B cell (primary cell): ENCODE measurements around the gene UBR4. TPM values are rescaled to one million over a fixed set of nuclear protein-coding genes. Genes with fewer than 3 reads are reported as not detected.

Experiments
- ATAC-seq: fragments of 200-7000 bp; cut with Tn5 transposase; one replicate; pipeline ENCODE4 v1.10.0; 2021; ENCODE audit warnings: low read depth, mild to moderate bottlenecking, moderate number of reproducible peaks, moderate library complexity
- CTCF ChIA-PET: fragments of 350-600 bp; sonication (Branson Sonifier 250); formaldehyde crosslinking; loops from one replicate; lab custom pipeline; 2021; ENCODE audit warnings: antibody characterized with exemption, inconsistent platforms; lab: Charles Lee
- POLR2A ChIA-PET: fragments of 350-600 bp; sonication (Branson Sonifier 250); formaldehyde crosslinking; loops from one replicate; lab custom pipeline; 2021; ENCODE audit warnings: antibody characterized with exemption; lab: Charles Lee
- DNase-seq: peaks from one replicate; pipeline ENCODE4 v3.0.0; 2013
- H2AFZ ChIP-seq: 2 replicates; pipeline ENCODE4 v1.6.1; 2012; ENCODE audit warnings: mild to moderate bottlenecking, low read depth, low read length; ENCODE audit not compliant: insufficient read depth, poor library complexity, severe bottlenecking
- H3K27ac ChIP-seq, 2 donors: 1 replicate in 1 of 2; 2 replicates in 1 of 2; pipeline ENCODE4 v1.5.1; 2012 to 2013; ENCODE audit warnings: low read length in 2 of 2, mild to moderate bottlenecking in 2 of 2, moderate library complexity in 1 of 2
- H3K27me3 ChIP-seq, 4 experiments: fragments of 200-600 bp in 1 of 4; sonication (generic) in 1 of 4; replicated peaks in 1 of 4; 1 replicate in 2 of 4; 2 replicates in 2 of 4; pipeline versions ENCODE4 v1.6.1 to v1.7.0; 2013 to 2016; ENCODE audit warnings: low read length in 3 of 4, mild to moderate bottlenecking in 2 of 4, mixed read lengths in 1 of 4, moderate library complexity in 1 of 4; ENCODE audit not compliant: insufficient read depth in 4 of 4, control insufficient read depth in 3 of 4; ENCODE audit errors: control extremely low read depth in 1 of 4
- H3K36me3 ChIP-seq, 2 experiments: replicated peaks in 1 of 2; 1 replicate in 1 of 2; 2 replicates in 1 of 2; pipeline versions ENCODE4 v1.6.1 to v1.7.1; 2013; ENCODE audit warnings: low read length in 1 of 2; ENCODE audit not compliant: insufficient read depth in 2 of 2, control insufficient read depth in 1 of 2; ENCODE audit errors: control extremely low read depth in 1 of 2, extremely low read depth in 1 of 2
- H3K4me1 ChIP-seq, 2 donors: fragments of 200-600 bp in 1 of 2; sonication (generic) in 1 of 2; 1 replicate in 1 of 2; 2 replicates in 1 of 2; pipeline versions ENCODE4 v1.5.1 to v1.6.1; 2013 to 2017; ENCODE audit warnings: low read length in 2 of 2; ENCODE audit not compliant: control insufficient read depth in 2 of 2, insufficient read depth in 2 of 2
- H3K4me2 ChIP-seq: replicated peaks from 2 replicates; pipeline ENCODE3; 2012; ENCODE audit warnings: mild to moderate bottlenecking, low read depth, low read length; ENCODE audit not compliant: poor library complexity, severe bottlenecking
- H3K4me3 ChIP-seq, 5 experiments: fragments of 200-600 bp in 1 of 5; sonication (generic) in 1 of 5; 1 replicate in 3 of 5; 2 replicates in 2 of 5; pipeline versions ENCODE4 v1.5.1 to v1.7.0; 2011 to 2016; ENCODE audit warnings: low read length in 4 of 5, mild to moderate bottlenecking in 4 of 5, low read depth in 2 of 5, control low read depth in 1 of 5, moderate library complexity in 1 of 5; ENCODE audit not compliant: insufficient read depth in 1 of 5; ENCODE audit errors: control extremely low read depth in 1 of 5, extremely low read depth in 1 of 5
- H3K79me2 ChIP-seq: fragments of 200-600 bp; sonication (generic); one replicate; pipeline ENCODE4 v1.6.0; 2016; ENCODE audit warnings: low read length; ENCODE audit not compliant: control insufficient read depth, insufficient read depth
- H3K9ac ChIP-seq: fragments of 200-600 bp; sonication (generic); 2 replicates; pipeline ENCODE4 v1.6.1; 2017; ENCODE audit warnings: mild to moderate bottlenecking, low read length, moderate library complexity
- H3K9me3 ChIP-seq, 3 donors: one replicate each; pipeline versions ENCODE4 v1.6.1 to v1.7.1; 2013; ENCODE audit warnings: low read length in 2 of 3; ENCODE audit not compliant: control insufficient read depth in 2 of 3, insufficient read depth in 1 of 3; ENCODE audit errors: control extremely low read depth in 1 of 3
- H4K20me1 ChIP-seq: 2 replicates; pipeline ENCODE4 v1.6.0; 2012; ENCODE audit warnings: mild to moderate bottlenecking, low read length; ENCODE audit not compliant: insufficient read depth, control insufficient read depth, poor library complexity, severe bottlenecking
- H3K27ac Mint-ChIP-seq: one replicate; pipeline ENCODE4 v1.8.0; 2021; ENCODE audit warnings: mixed read lengths
- H3K27me3 Mint-ChIP-seq: one replicate; pipeline ENCODE4 v1.8.0; 2021; ENCODE audit warnings: mixed read lengths
- H3K4me1 Mint-ChIP-seq: one replicate; pipeline ENCODE4 v1.8.0; 2021; ENCODE audit warnings: mixed read lengths
- H3K4me3 Mint-ChIP-seq: one replicate; pipeline ENCODE4 v1.8.0; 2021; ENCODE audit warnings: mixed read lengths
- H3K9me3 Mint-ChIP-seq: one replicate; pipeline ENCODE4 v1.8.0; 2022; ENCODE audit warnings: mixed read lengths; ENCODE audit not compliant: insufficient read depth
- CTCF ChIP-seq: fragments of 200-600 bp; IDR thresholded peaks from one replicate; pipeline ENCODE4 v1.8.0; 2022; ENCODE audit warnings: antibody characterized with exemption, mild to moderate bottlenecking
- EZH2 ChIP-seq: IDR thresholded peaks from 2 replicates; pipeline ENCODE4 v1.6.1; 2012; ENCODE audit warnings: borderline replicate concordance, low read depth, mild to moderate bottlenecking, moderate library complexity, low read length; ENCODE audit not compliant: insufficient read depth, poor library complexity, severe bottlenecking
- WGBS: methylation state at CpG from one replicate; pipeline ENCODE4 v1.1.5; 2013; ENCODE audit warnings: missing lambda C conversion rate; ENCODE audit not compliant: insufficient coverage; 5-methylcytosine and 5-hydroxymethylcytosine counted together
- intact Hi-C: fragments of 100-400 bp; cut with micrococcal nuclease; formaldehyde crosslinking; loops from one replicate; pipeline ENCODE4 v1.10.0; 2022
- polyA plus RNA-seq: library from polyadenylated mRNA; depleted of rRNA; stranded (reverse); fragments of >200 nt; gene quantifications from 2 replicates; pipeline ENCODE4 v1.2.3, GENCODE V29; 2012
- total RNA-seq, 2 donors: library from RNA; stranded (reverse); fragments of 120-200 nt in 1 of 2; gene quantifications; 1 replicate in 1 of 2; 2 replicates in 1 of 2; pipeline versions ENCODE4 v1.2.3 to v1.2.4, GENCODE V29; 2013 to 2022

Gene UBR4
- total and polyA plus RNA-seq, 2 donors (not counting 1 experiment from before 2014, with no cell fraction given), result 90.0 to 190 TPM

- Histone ChIP-seq H4K20me1 (no peaks in the 10 kb centered on the region), H3K79me2 (peaks cover 6% of the 10 kb centered on the region), H3K27ac (no peak overlapping the region), H3K4me3 (no peak overlapping the region), H3K9ac (no peak overlapping the region), H2AFZ (no peak overlapping the region), H3K4me1 (no peaks in the 10 kb centered on the region), H3K36me3 (peaks cover 4 to 79% of the 10 kb centered on the region in 2 experiments), H3K4me2 (no peak overlapping the region), H3K27me3 (no peaks in the 10 kb centered on the region), H3K9me3 (no peaks in the 10 kb centered on the region)
- TF ChIP-seq EZH2 (no peak), CTCF (peak; percentile 95)
- ATAC-seq (peak; percentile 94), DNase-seq (peak; percentile 69)
- CTCF ChIA-PET, result interaction anchor here (0.6 to 3.2 kb wide), 20 partner anchors 9 to 1685 kb away, joined by 3 to 15 read pairs (median 4); no protein-coding TSS in a partner anchor
- no peak overlapping the region for H3K4me3 Mint-ChIP-seq
- no peaks in the 10 kb centered on the region for H3K27me3 Mint-ChIP-seq
- intact Hi-C loops, result loop anchor here (1.0 to 2.0 kb wide), 4 partner anchors 10 to 412 kb away; partner anchors contain the start of genes EMC1, MRTO4 and UBR4
- H3K9me3 Mint-ChIP-seq, result no peaks in the 10 kb centered on the region
- WGBS, result 69% methylated on average over 4 of the region's 7 CpGs
- POLR2A ChIA-PET, result interaction anchor here (0.5 kb wide), 1 partner anchor 585 kb away, joined by 7 read pairs; no protein-coding TSS in a partner anchor
- H3K4me1 Mint-ChIP-seq, result no peaks in the 10 kb centered on the region
- H3K27ac Mint-ChIP-seq, result no peak overlapping the region
Observed at GRCh38 chr1:19240673-19241538, 30.8 kb upstream of the UBR4 start.

- TF ChIP-seq EZH2 (no peak), CTCF (no peak)
- H3K27ac ChIP-seq, result no peak overlapping the region
- peaks cover 7% of the 10 kb centered on the region for H3K79me2 ChIP-seq
- H3K9ac ChIP-seq, result no peak overlapping the region
- CTCF ChIA-PET, result interaction anchor here (1.0 to 3.2 kb wide), 3 partner anchors 13 to 32 kb away, joined by 3 to 15 read pairs (median 4); no protein-coding TSS in a partner anchor
- no peak overlapping the region for H3K4me3 ChIP-seq
- no peak overlapping the region for H2AFZ ChIP-seq
- 95% methylated on average over 4 of the region's 7 CpGs for WGBS
- no peak overlapping the region for H3K27ac Mint-ChIP-seq
- no peak overlapping the region for H3K4me3 Mint-ChIP-seq
- POLR2A ChIA-PET, result no interaction called here
- ATAC-seq (no peak), DNase-seq (no peak)
- no peaks in the 10 kb centered on the region for H3K4me1 Mint-ChIP-seq
- no peaks in the 10 kb centered on the region for H3K9me3 ChIP-seq
- intact Hi-C loops, result loop anchor here (2.0 kb wide), 1 partner anchor 413 kb away; no protein-coding TSS in a partner anchor
- H3K4me2 ChIP-seq, result no peak overlapping the region
- H3K4me1 ChIP-seq, result no peaks in the 10 kb centered on the region
- no peaks in the 10 kb centered on the region for H3K9me3 Mint-ChIP-seq
- H3K36me3 ChIP-seq, result peaks cover 4 to 82% of the 10 kb centered on the region in 2 experiments
- H3K27me3 Mint-ChIP-seq, result no peaks in the 10 kb centered on the region
- H4K20me1 ChIP-seq, result no peaks in the 10 kb centered on the region
- H3K27me3 ChIP-seq, result no peaks in the 10 kb centered on the region
Observed at GRCh38 chr1:19239876-19240275, 29.8 kb upstream of the UBR4 start.
